ENCODE results near the gene TNFRSF4. TPM values are rescaled to one million over a fixed set of nuclear protein-coding genes. Genes with fewer than 3 reads are reported as not detected.
A peak's percentile ranks its signal among the peaks of the same experiment; 100 is the strongest.

TNFRSF4 gene
- total and polyA plus RNA-seq, 10 of the 15 experiments (the other 5 are each of a cell fraction or from before 2014, with no cell fraction given): 0.05 to 7.3 (median 2.5) TPM; not detected in 1

GRCh38 chr1:1200876-1201810 lies 12.8 kb downstream of the TNFRSF4 start (continued):
- TF ChIP-seq BCL3 (IDR thresholded peaks at IDR 0.05; ENCODE audit: borderline replicate concordance, insufficient read depth, low read depth, low read length, poor library complexity, severe bottlenecking) (peak; percentile 77), MTA2 (IDR thresholded peaks at IDR 0.05; ENCODE audit: low read depth) (no peak), CBX3 (IDR thresholded peaks at IDR 0.05; ENCODE audit: borderline replicate concordance, low read depth) (no peak), TCF12 (IDR thresholded peaks at IDR 0.05; ENCODE audit: low read depth, low read length) (peak; percentile 68), YY1 (IDR thresholded peaks at IDR 0.05; ENCODE audit: low read depth, low read length) (no peak), ZNF207 (IDR thresholded peaks at IDR 0.05; ENCODE audit: borderline replicate concordance) (no peak), SMAD1 (IDR thresholded peaks at IDR 0.05; ENCODE audit: low read depth, partially characterized antibody) (no peak), PAX5 (IDR thresholded peaks at IDR 0.05; ENCODE audit: borderline replicate concordance, low read depth, low read length) (peak; percentile 79; the same call in 1 of the 2 replicates), WRNIP1 (IDR thresholded peaks at IDR 0.05; ENCODE audit: borderline replicate concordance, low read depth, low read length) (no peak), KDM1A (IDR thresholded peaks at IDR 0.05; ENCODE audit: borderline replicate concordance) (no peak), LARP7 (IDR thresholded peaks at IDR 0.05) (peak; percentile 83; the same call in 1 of the 2 replicates), KAT2A (conservative IDR thresholded peaks at IDR 0.05; ENCODE audit: control insufficient read depth, low read depth, low read length) (no peak), IKZF1 (conservative IDR thresholded peaks at IDR 0.05) (peak; percentile 92), SRF (IDR thresholded peaks at IDR 0.05; ENCODE audit: low read depth in 2 of 2, low read length in 2 of 2) (no peak), NBN (IDR thresholded peaks at IDR 0.05) (no peak), CREM (IDR thresholded peaks at IDR 0.05; ENCODE audit: low read depth) (peak; percentile 78), ZBTB11 (CRISPR knock-in tag; IDR thresholded peaks at IDR 0.05) (no peak), HDAC2 (IDR thresholded peaks at IDR 0.05) (no peak), POLR2A (IDR thresholded peaks at IDR 0.05; ENCODE audit: low read depth, low read length) (peak; percentile 17; the same call in 1 of the 2 replicates), RAD51 (IDR thresholded peaks at IDR 0.05) (no peak), NFYA (IDR thresholded peaks at IDR 0.05; ENCODE audit: borderline replicate concordance, low read depth, low read length) (no peak), YBX1 (IDR thresholded peaks at IDR 0.05) (no peak), SMC3 (IDR thresholded peaks at IDR 0.05; ENCODE audit: borderline replicate concordance, low read length) (no peak)
- TF ChIP-seq, protein P1, sequence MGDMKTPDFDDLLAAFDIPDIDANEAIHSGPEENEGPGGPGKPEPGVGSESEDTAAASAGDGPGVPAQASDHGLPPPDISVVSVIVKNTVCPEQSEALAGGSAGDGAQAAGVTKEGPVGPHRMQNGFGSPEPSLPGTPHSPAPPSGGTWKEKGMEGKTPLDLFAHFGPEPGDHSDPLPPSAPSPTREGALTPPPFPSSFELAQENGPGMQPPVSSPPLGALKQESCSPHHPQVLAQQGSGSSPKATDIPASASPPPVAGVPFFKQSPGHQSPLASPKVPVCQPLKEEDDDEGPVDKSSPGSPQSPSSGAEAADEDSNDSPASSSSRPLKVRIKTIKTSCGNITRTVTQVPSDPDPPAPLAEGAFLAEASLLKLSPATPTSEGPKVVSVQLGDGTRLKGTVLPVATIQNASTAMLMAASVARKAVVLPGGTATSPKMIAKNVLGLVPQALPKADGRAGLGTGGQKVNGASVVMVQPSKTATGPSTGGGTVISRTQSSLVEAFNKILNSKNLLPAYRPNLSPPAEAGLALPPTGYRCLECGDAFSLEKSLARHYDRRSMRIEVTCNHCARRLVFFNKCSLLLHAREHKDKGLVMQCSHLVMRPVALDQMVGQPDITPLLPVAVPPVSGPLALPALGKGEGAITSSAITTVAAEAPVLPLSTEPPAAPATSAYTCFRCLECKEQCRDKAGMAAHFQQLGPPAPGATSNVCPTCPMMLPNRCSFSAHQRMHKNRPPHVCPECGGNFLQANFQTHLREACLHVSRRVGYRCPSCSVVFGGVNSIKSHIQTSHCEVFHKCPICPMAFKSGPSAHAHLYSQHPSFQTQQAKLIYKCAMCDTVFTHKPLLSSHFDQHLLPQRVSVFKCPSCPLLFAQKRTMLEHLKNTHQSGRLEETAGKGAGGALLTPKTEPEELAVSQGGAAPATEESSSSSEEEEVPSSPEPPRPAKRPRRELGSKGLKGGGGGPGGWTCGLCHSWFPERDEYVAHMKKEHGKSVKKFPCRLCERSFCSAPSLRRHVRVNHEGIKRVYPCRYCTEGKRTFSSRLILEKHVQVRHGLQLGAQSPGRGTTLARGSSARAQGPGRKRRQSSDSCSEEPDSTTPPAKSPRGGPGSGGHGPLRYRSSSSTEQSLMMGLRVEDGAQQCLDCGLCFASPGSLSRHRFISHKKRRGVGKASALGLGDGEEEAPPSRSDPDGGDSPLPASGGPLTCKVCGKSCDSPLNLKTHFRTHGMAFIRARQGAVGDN (IDR thresholded peaks at IDR 0.05): peak; percentile 66
